Measurements from ENCODE around the gene ERC2. TPM values are rescaled to one million over a fixed set of nuclear protein-coding genes. Genes with fewer than 3 reads are reported as not detected.
"Not testable (repeated sequence)": the region's sequence is repeated elsewhere in the genome, so short reads cannot be mapped to it uniquely, and the experiment has no call there.

The ERC2 gene
- total and polyA plus RNA-seq, 2 of the 13 experiments (the other 11 are each of a cell fraction or from before 2014, with no cell fraction given) = 0.16 to 0.22 TPM

DNA sequence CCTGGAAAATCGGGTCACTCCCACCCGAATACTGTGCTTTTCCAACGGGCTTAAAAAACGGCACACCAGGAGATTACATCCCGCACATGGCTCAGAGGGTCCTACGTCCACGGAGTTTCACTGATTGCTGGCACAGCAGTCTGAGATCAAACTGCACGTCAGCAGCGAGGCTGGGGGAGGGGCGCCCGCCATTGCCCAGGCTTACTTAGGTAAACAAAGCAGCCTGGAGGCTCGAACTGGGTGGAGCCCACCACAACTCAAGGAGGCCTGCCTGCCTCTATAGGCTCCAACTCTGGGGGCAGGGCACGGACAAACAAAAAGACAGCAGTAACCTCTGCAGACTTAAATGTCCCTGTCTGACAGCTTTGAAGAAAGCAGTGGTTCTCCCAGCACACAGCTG is 636.4 kb downstream of the ERC2 start:
- H3K4me1 ChIP-seq (ENCODE audit: insufficient read depth, low read length); H3K4me2 ChIP-seq (ENCODE audit: low read depth, low read length); DNase-seq (ENCODE audit: low spot score); FAIRE-seq; ATAC-seq; intact Hi-C loops (cut with micrococcal nuclease; ENCODE audit: unreplicated experiment); in situ Hi-C loops (cut with HindIII; ENCODE audit: extremely low pct_ligation_motif_present, low pct_unique_long_range_greater_than_20kb); H3K9ac ChIP-seq (ENCODE audit: insufficient read depth, low read depth, low read length); CTCF ChIA-PET (ENCODE audit: low intra/inter-chr PET ratio, low total read pairs); H3K79me2 ChIP-seq (ENCODE audit: insufficient read depth, low read length); H3K27me3 ChIP-seq (ENCODE audit: control insufficient read depth in 1 of 2, insufficient read depth in 2 of 2, low read length in 2 of 2); H3K27ac ChIP-seq (ENCODE audit: extremely low read length, insufficient read depth, low read length); POLR2A ChIA-PET; H3K9me3 ChIP-seq (ENCODE audit: low read length); H4K20me1 ChIP-seq (ENCODE audit: insufficient read depth, low read length); H3K36me3 ChIP-seq (replicated peaks in 1 of 2; ENCODE audit: control insufficient read depth in 1 of 2, insufficient read depth in 2 of 2, low read length in 2 of 2); H2AFZ ChIP-seq (ENCODE audit: low read length); H3K4me3 ChIP-seq (replicated peaks in 1 of 3; ENCODE audit: insufficient read depth in 1 of 3, low read depth in 2 of 3, low read length in 3 of 3); BruUV-seq (replicated peaks): not testable (repeated sequence)
- WGBS (ENCODE audit: low lambda C conversion rate) = 38% methylated on average over 3 of the region's 13 CpGs

- H3K36me3 ChIP-seq (replicated peaks in 1 of 2; ENCODE audit: control insufficient read depth in 1 of 2, insufficient read depth in 2 of 2, low read length in 2 of 2) = no peaks in the 10 kb centered on the region
- ATAC-seq = no peak
- H3K27ac ChIP-seq (ENCODE audit: extremely low read length, insufficient read depth, low read length) = no peak overlapping the region
- no peaks in the 10 kb centered on the region for H4K20me1 ChIP-seq (ENCODE audit: insufficient read depth, low read length)
- H3K4me1 ChIP-seq (ENCODE audit: insufficient read depth, low read length) = no peaks in the 10 kb centered on the region
- H3K4me2 ChIP-seq (ENCODE audit: low read depth, low read length) = no peak overlapping the region
- ChIA-PET POLR2A (no interaction called here), CTCF (ENCODE audit: low intra/inter-chr PET ratio, low total read pairs) (no interaction called here)
- no peak for FAIRE-seq
- intact Hi-C loops (cut with micrococcal nuclease; ENCODE audit: unreplicated experiment) (no loop called here), in situ Hi-C loops (cut with HindIII; ENCODE audit: extremely low pct_ligation_motif_present, low pct_unique_long_range_greater_than_20kb) (no loop called here)
- BruUV-seq (replicated peaks) = no TSS peak
- no peak overlapping the region for H3K9ac ChIP-seq (ENCODE audit: insufficient read depth, low read depth, low read length)
- H3K4me3 ChIP-seq (replicated peaks in 1 of 3; ENCODE audit: insufficient read depth in 1 of 3, low read depth in 2 of 3, low read length in 3 of 3) = no peak overlapping the region
- no peaks in the 10 kb centered on the region for H3K79me2 ChIP-seq (ENCODE audit: insufficient read depth, low read length)
- H3K27me3 ChIP-seq (ENCODE audit: control insufficient read depth in 1 of 2, insufficient read depth in 2 of 2, low read length in 2 of 2) = no peaks in the 10 kb centered on the region; a peak in 1 of 5 replicates
- H2AFZ ChIP-seq (ENCODE audit: low read length) = no peak overlapping the region
- no peaks in the 10 kb centered on the region for H3K9me3 ChIP-seq (ENCODE audit: low read length)
- TF ChIP-seq, protein P1, sequence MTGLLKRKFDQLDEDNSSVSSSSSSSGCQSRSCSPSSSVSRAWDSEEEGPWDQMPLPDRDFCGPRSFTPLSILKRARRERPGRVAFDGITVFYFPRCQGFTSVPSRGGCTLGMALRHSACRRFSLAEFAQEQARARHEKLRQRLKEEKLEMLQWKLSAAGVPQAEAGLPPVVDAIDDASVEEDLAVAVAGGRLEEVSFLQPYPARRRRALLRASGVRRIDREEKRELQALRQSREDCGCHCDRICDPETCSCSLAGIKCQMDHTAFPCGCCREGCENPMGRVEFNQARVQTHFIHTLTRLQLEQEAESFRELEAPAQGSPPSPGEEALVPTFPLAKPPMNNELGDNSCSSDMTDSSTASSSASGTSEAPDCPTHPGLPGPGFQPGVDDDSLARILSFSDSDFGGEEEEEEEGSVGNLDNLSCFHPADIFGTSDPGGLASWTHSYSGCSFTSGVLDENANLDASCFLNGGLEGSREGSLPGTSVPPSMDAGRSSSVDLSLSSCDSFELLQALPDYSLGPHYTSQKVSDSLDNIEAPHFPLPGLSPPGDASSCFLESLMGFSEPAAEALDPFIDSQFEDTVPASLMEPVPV (CRISPR knock-in tag; IDR thresholded peaks at IDR 0.05) = no peak
- no peak for TF ChIP-seq MLLT10 (CRISPR knock-in tag; IDR thresholded peaks at IDR 0.05)
- no peak for DNase-seq (ENCODE audit: low spot score)
- WGBS (ENCODE audit: low lambda C conversion rate) = 0% methylated on average over 2 of the region's 2 CpGs
These were observed 639.6 kb downstream of the ERC2 start for GRCh38 chr3:55828712-55829111.
